IPS-15b (cell line): ENCODE data around the gene TRMT61A.

Experiments
- H3K27me3 ChIP-seq: one replicate; pipeline ENCODE4 v1.6.1; 2013; ENCODE audit warnings: low read length; ENCODE audit not compliant: control insufficient read depth, insufficient read depth
- H3K36me3 ChIP-seq: one replicate; pipeline ENCODE4 v1.6.1; 2013; ENCODE audit warnings: low read length; ENCODE audit not compliant: control insufficient read depth, insufficient read depth
- H3K4me1 ChIP-seq: one replicate; pipeline ENCODE4 v1.6.1; 2013; ENCODE audit warnings: mild to moderate bottlenecking, low read length; ENCODE audit not compliant: control insufficient read depth, insufficient read depth
- H3K4me3 ChIP-seq: one replicate; pipeline ENCODE4 v1.5.1; 2013; ENCODE audit warnings: low read depth, low read length
- H3K9ac ChIP-seq: one replicate; pipeline ENCODE4 v1.6.1; 2013; ENCODE audit warnings: low read depth, mild to moderate bottlenecking, low read length
- H3K9me3 ChIP-seq: one replicate; pipeline ENCODE4 v1.6.1; 2013; ENCODE audit warnings: mild to moderate bottlenecking, low read length; ENCODE audit not compliant: control insufficient read depth, insufficient read depth

Gene TRMT61A

GRCh38 chr14:103578401-103579075 lies 49.5 kb downstream of the TRMT61A start:
- Histone ChIP-seq H3K9me3 (no peaks in the 10 kb centered on the region), H3K36me3 (peaks cover 13% of the 10 kb centered on the region), H3K4me3 (no peak overlapping the region), H3K9ac (no peak overlapping the region), H3K27me3 (no peaks in the 10 kb centered on the region), H3K4me1 (peaks cover 2% of the 10 kb centered on the region)

DNA sequence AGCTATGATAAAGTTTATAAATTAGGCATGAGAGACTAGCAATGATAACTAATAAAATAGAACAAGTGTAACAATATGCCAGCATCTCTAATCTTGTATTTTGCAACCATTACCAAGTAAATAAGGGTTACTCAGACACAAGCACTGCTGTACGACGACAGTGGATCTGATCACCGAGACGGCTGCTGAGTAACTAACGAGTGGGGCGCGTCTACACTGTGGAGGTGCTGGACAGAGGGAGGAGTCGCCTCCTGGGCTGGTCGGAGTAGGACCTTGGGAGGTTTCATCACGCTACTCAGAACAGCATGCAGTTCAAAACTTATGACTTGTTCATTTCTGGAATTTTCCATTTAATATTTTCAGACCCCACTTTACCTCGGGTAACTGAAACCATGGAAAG lies 52.2 kb downstream of the TRMT61A start:
- Histone ChIP-seq H3K9ac (no peak overlapping the region), H3K4me1 (peaks cover 2% of the 10 kb centered on the region), H3K4me3 (no peak overlapping the region), H3K27me3 (no peaks in the 10 kb centered on the region), H3K36me3 (peaks cover 9% of the 10 kb centered on the region), H3K9me3 (no peaks in the 10 kb centered on the region)

DNA sequence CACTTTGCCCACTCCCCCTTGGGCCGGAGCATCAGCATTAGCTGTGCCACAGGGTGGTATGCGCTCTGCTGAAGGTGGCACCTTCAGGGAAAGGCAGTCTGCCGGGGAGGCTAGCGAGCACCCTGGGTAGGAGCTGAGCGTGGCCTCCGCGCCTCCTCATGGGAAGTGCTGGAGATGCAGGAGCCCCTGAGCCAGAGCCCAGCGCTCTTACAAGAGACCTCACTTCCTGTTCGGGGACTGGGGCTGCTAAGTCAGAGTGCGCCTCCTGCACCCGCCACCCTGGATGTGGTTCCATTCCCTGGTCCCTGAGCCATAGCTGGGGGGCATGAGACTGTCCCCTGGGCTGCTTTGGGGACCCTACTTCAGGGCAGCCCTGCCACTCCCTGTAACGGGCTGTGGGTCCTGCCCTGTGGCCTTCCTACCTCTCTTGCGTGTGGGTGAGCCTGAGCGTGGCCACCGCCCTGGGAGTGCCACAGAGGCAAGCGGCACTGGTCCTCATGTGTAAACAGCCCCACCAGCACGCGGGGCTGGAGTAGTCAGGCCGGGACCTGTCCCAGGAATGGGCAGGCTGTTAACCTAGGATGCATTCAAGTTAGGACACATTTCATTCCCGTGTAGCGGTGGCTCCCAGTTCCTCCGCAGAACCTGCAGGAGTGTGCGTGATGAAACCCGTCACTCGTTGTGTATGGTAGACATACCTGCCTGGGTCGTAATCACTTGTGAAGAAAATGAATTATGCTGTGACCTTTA lies 53.1 kb downstream of the TRMT61A start:
- H3K27me3 ChIP-seq, result no peaks in the 10 kb centered on the region
- H3K4me1 ChIP-seq, result no peaks in the 10 kb centered on the region
- no peak overlapping the region for H3K4me3 ChIP-seq
- no peak overlapping the region for H3K9ac ChIP-seq
- H3K36me3 ChIP-seq, result peaks cover 9% of the 10 kb centered on the region
- H3K9me3 ChIP-seq, result no peaks in the 10 kb centered on the region

DNA sequence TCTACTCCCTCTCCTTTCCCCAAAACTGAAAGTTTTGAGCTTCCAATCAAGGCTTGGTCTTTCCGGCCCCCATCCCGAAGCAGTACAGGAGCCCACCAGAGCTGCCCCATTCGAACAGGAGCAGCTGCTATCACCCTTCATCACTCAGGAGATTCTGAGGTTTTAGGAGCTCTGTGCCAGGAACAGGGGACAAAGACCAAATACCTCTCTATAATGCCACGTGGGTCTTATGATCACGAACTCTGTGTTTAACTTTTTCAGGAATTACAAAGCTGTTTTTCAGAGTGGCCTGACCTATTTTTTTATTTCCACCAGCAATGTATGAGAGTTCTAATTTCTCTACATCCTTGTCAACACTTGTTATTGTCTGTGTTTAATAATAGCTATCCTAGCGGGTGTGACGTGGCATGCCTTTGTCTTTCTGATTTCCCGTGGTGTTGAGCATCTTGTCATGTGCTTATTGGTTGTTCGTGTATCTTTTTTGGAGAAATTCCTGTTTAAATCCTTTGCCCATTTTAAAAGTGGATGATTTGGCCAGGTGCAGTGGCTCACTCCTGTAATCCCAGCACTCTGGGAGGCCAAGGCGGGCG lies 55.4 kb downstream of the TRMT61A start:
- Histone ChIP-seq H3K4me1 (no peaks in the 10 kb centered on the region), H3K9me3 (no peaks in the 10 kb centered on the region), H3K27me3 (no peaks in the 10 kb centered on the region), H3K9ac (no peak overlapping the region), H3K4me3 (no peak overlapping the region), H3K36me3 (no peaks in the 10 kb centered on the region)
